Erythroblast (primary cell): ENCODE results near the gene CLIP3.
"Not testable (repeated sequence)": the region's sequence is repeated elsewhere in the genome, so short reads cannot be mapped to it uniquely, and the experiment has no call there.

Experiments used
- GATA1 ChIP-seq: IDR thresholded peaks from 2 replicates; pipeline ENCODE4 v1.6.1; 2011; ENCODE audit warnings: low read depth, mild to moderate bottlenecking, control low read depth, low read length, moderate library complexity
- POLR2A ChIP-seq: IDR thresholded peaks from 2 replicates; pipeline ENCODE4 v1.6.1; 2011; ENCODE audit warnings: mild to moderate bottlenecking, low read length

DNA sequence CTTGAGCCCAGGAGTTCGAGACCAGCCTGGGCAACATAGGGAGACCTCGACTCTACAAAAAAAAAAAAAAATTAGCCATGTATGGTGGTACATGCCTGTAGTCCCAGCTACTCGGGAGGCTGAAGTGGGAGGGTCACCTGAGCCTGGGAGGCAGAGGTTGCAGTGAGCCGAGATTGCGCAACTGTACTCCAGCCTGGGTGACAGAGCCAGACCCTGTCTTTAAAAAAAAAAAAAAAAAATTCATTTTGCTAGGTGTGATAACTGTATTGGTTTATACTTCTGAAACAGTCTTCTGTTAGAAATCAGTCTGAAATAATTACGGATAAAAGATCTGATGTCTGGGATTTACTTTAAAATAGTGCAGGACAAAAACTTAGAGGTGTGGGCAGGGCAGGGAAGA lies 8.4 kb upstream of the CLIP3 start:
- not testable (repeated sequence) for TF ChIP-seq POLR2A, GATA1
